ENCODE measurements around the gene AMHR2. TPM values are rescaled to one million over a fixed set of nuclear protein-coding genes. Genes with fewer than 3 reads are reported as not detected.
"Not testable (repeated sequence)": the region's sequence is repeated elsewhere in the genome, so short reads cannot be mapped to it uniquely, and the experiment has no call there.

AMHR2 gene
- total and polyA plus RNA-seq, 2 donors from 2014 or later: not detected

GRCh38 chr12:53399896-53400295 is 23.8 kb upstream of the AMHR2 start:
- Histone ChIP-seq H3K27ac (ENCODE audit: low read depth in 2 of 2, low read length in 2 of 2) (no peak overlapping the region), H3K4me3 (ENCODE audit: low read length in 3 of 3) (no peak overlapping the region), H3K27me3 (ENCODE audit: control insufficient read depth, insufficient read depth, low read length) (no peaks in the 10 kb centered on the region), H3K4me1 (ENCODE audit: control insufficient read depth in 2 of 3, insufficient read depth in 2 of 3, low read depth in 1 of 3, low read length in 3 of 3) (no peaks in the 10 kb centered on the region), H3K9me3 (ENCODE audit: control insufficient read depth in 2 of 3, insufficient read depth in 1 of 3, low read length in 3 of 3) (no peaks in the 10 kb centered on the region), H3K9ac (ENCODE audit: low read length in 3 of 3) (no peak overlapping the region), H3K36me3 (ENCODE audit: control insufficient read depth in 2 of 3, insufficient read depth in 3 of 3, low read length in 3 of 3) (peaks cover 0 to 8% (median 2%) of the 10 kb centered on the region in 3 donors)
- no peak for TF ChIP-seq CTCF (IDR thresholded peaks at IDR 0.05; ENCODE audit: borderline replicate concordance, extremely low read depth, insufficient read depth)
- DNase-seq (no peak), FAIRE-seq (no peak)
- intact Hi-C loops (cut with DNase I): no loop called here

- H3K27me3 ChIP-seq (ENCODE audit: control insufficient read depth, insufficient read depth, low read length); H3K9ac ChIP-seq (ENCODE audit: low read length in 3 of 3); intact Hi-C loops (cut with DNase I); H3K9me3 ChIP-seq (ENCODE audit: control insufficient read depth in 2 of 3, insufficient read depth in 1 of 3, low read length in 3 of 3); DNase-seq; H3K4me1 ChIP-seq (ENCODE audit: control insufficient read depth in 2 of 3, insufficient read depth in 2 of 3, low read depth in 1 of 3, low read length in 3 of 3); FAIRE-seq; H3K4me3 ChIP-seq (ENCODE audit: low read length in 3 of 3); H3K27ac ChIP-seq (ENCODE audit: low read depth in 2 of 2, low read length in 2 of 2): not testable (repeated sequence)
- peaks cover 0 to 10% (median 6%) of the 10 kb centered on the region in 3 donors for H3K36me3 ChIP-seq (ENCODE audit: control insufficient read depth in 2 of 3, insufficient read depth in 3 of 3, low read length in 3 of 3)
Observed at GRCh38 chr12:53402351-53402750, 21.3 kb upstream of the AMHR2 start.

- no peak overlapping the region for H3K27ac ChIP-seq (ENCODE audit: low read depth in 2 of 2, low read length in 2 of 2)
- H3K27me3 ChIP-seq (ENCODE audit: control insufficient read depth, insufficient read depth, low read length): no peaks in the 10 kb centered on the region
- no peak overlapping the region for H3K4me3 ChIP-seq (ENCODE audit: low read length in 3 of 3)
- no peaks in the 10 kb centered on the region for H3K9me3 ChIP-seq (ENCODE audit: control insufficient read depth in 2 of 3, insufficient read depth in 1 of 3, low read length in 3 of 3)
- TF ChIP-seq CTCF (IDR thresholded peaks at IDR 0.05; ENCODE audit: borderline replicate concordance, extremely low read depth, insufficient read depth): no peak
- FAIRE-seq: no peak
- intact Hi-C loops (cut with DNase I): no loop called here
- H3K9ac ChIP-seq (ENCODE audit: low read length in 3 of 3): peak overlapping the region in 1 of 3 donors; percentile 24
- H3K36me3 ChIP-seq (ENCODE audit: control insufficient read depth in 2 of 3, insufficient read depth in 3 of 3, low read length in 3 of 3): peaks cover 0 to 10% (median 6%) of the 10 kb centered on the region in 3 donors
- no peak for DNase-seq
- H3K4me1 ChIP-seq (ENCODE audit: control insufficient read depth in 2 of 3, insufficient read depth in 2 of 3, low read depth in 1 of 3, low read length in 3 of 3): no peaks in the 10 kb centered on the region
Observed at GRCh38 chr12:53402871-53403270, 20.8 kb upstream of the AMHR2 start.

- intact Hi-C loops (cut with DNase I): no loop called here
- no peak overlapping the region for H3K27ac ChIP-seq (ENCODE audit: low read depth in 2 of 2, low read length in 2 of 2)
- H3K36me3 ChIP-seq (ENCODE audit: control insufficient read depth in 2 of 3, insufficient read depth in 3 of 3, low read length in 3 of 3): peaks cover 6 to 31% (median 19%) of the 10 kb centered on the region in 3 donors
- peak in 1 of 5 donors; percentile 5 for DNase-seq
- FAIRE-seq: no peak
- H3K9me3 ChIP-seq (ENCODE audit: control insufficient read depth in 2 of 3, insufficient read depth in 1 of 3, low read length in 3 of 3): no peaks in the 10 kb centered on the region
- H3K9ac ChIP-seq (ENCODE audit: low read length in 3 of 3): no peak overlapping the region
- H3K27me3 ChIP-seq (ENCODE audit: control insufficient read depth, insufficient read depth, low read length): no peaks in the 10 kb centered on the region
- peaks cover 0 to 4% (median 4%) of the 10 kb centered on the region in 3 donors for H3K4me1 ChIP-seq (ENCODE audit: control insufficient read depth in 2 of 3, insufficient read depth in 2 of 3, low read depth in 1 of 3, low read length in 3 of 3)
- no peak for TF ChIP-seq CTCF (IDR thresholded peaks at IDR 0.05; ENCODE audit: borderline replicate concordance, extremely low read depth, insufficient read depth)
- no peak overlapping the region for H3K4me3 ChIP-seq (ENCODE audit: low read length in 3 of 3)
Observed at GRCh38 chr12:53410951-53411350, 12.7 kb upstream of the AMHR2 start.
